GM12891 (cell line): ENCODE data around the gene RWDD2A.

Experiments
- PAX5 ChIP-seq: IDR thresholded peaks from 2 replicates; pipeline ENCODE4 v1.6.1; 2011; ENCODE audit warnings: low read length, moderate library complexity, mild to moderate bottlenecking; ENCODE audit not compliant: insufficient read depth, severe bottlenecking
- POLR2A ChIP-seq: IDR thresholded peaks from 2 replicates; pipeline ENCODE4 v1.6.1; 2011; ENCODE audit warnings: low read depth, low read length, control low read depth
- POLR2AphosphoS5 ChIP-seq: IDR thresholded peaks from 2 replicates; pipeline ENCODE4 v1.6.1; 2011; ENCODE audit warnings: low read depth, low read length, control low read depth
- POU2F2 ChIP-seq: IDR thresholded peaks from 2 replicates; pipeline ENCODE4 v1.6.1; 2011; ENCODE audit warnings: low read depth, mild to moderate bottlenecking, control low read depth, low read length, moderate library complexity
- SPI1 ChIP-seq: IDR thresholded peaks from 2 replicates; pipeline ENCODE4 v1.6.1; 2011; ENCODE audit warnings: low read depth, low read length, control low read depth
- TAF1 ChIP-seq: IDR thresholded peaks from 2 replicates; pipeline ENCODE4 v1.6.1; 2011; ENCODE audit warnings: low read depth, low read length, control low read depth

- TF ChIP-seq PAX5 = no peak
- TF ChIP-seq POLR2A = no peak
- no peak for TF ChIP-seq POLR2AphosphoS5
- no peak for TF ChIP-seq TAF1
- no peak for TF ChIP-seq SPI1
- TF ChIP-seq POU2F2 = no peak
These were observed 54.3 kb downstream of the RWDD2A start for GRCh38 chr6:83247471-83247870.
